OCI-LY1 (cell line): ENCODE measurements around the gene SDC3.

Experiments
- CTCF ChIP-seq: fragments of 200-600 bp; sonication (generic), shearing (Covaris generic); IDR thresholded peaks from 2 replicates; pipeline ENCODE4 v1.5.1; 2017; ENCODE audit warnings: mild to moderate bottlenecking, antibody characterized with exemption, low read length, moderate library complexity, mixed read lengths
- EZH2 ChIP-seq: fragments of 200-600 bp; sonication (generic), shearing (Covaris generic); IDR thresholded peaks from 2 replicates; pipeline ENCODE4 v1.8.0; 2017; ENCODE audit warnings: borderline replicate concordance, mixed run types, mild to moderate bottlenecking, antibody characterized with exemption, low read length, moderate library complexity, mixed read lengths

GRCh38 chr1:30890502-30891226 lies 17.9 kb downstream of the SDC3 start:
- TF ChIP-seq CTCF, result no peak
- TF ChIP-seq EZH2, result no peak
